ENCODE data around the gene SEH1L. TPM values are rescaled to one million over a fixed set of nuclear protein-coding genes. Genes with fewer than 3 reads are reported as not detected.

The SEH1L gene
- total RNA-seq, 1 donor from 2014 or later: 37.5 TPM

DNA sequence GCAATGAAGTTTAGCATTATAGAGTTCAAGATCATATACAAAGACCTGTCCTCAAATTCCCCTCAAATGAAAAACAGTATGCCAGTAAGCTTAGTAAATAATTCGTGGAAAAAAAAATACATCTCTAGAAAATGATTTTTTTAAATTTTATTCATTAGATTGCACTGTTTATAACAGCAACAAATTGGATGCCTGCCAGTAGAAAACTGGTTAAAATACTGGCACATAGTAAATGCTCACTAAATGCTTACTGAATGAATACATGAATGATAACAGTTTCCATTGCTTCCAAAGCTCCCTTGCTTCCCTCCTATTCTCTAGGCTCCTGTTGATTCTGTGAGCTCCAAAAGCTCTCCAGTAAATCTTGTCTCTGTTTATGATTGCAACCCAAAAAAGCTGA lies 25.5 kb upstream of the SEH1L start:
- peaks cover 15% of the 10 kb centered on the region for H3K4me1 Mint-ChIP-seq (ENCODE audit: low read depth)
- H3K27ac Mint-ChIP-seq (ENCODE audit: unreplicated experiment): no peak overlapping the region
- no peaks in the 10 kb centered on the region for H3K9me3 Mint-ChIP-seq (ENCODE audit: low read depth)
- no peak overlapping the region for H3K4me3 Mint-ChIP-seq (ENCODE audit: unreplicated experiment)
- no peaks in the 10 kb centered on the region for H3K36me3 Mint-ChIP-seq (ENCODE audit: low read depth)
- TF ChIP-seq, protein P1, sequence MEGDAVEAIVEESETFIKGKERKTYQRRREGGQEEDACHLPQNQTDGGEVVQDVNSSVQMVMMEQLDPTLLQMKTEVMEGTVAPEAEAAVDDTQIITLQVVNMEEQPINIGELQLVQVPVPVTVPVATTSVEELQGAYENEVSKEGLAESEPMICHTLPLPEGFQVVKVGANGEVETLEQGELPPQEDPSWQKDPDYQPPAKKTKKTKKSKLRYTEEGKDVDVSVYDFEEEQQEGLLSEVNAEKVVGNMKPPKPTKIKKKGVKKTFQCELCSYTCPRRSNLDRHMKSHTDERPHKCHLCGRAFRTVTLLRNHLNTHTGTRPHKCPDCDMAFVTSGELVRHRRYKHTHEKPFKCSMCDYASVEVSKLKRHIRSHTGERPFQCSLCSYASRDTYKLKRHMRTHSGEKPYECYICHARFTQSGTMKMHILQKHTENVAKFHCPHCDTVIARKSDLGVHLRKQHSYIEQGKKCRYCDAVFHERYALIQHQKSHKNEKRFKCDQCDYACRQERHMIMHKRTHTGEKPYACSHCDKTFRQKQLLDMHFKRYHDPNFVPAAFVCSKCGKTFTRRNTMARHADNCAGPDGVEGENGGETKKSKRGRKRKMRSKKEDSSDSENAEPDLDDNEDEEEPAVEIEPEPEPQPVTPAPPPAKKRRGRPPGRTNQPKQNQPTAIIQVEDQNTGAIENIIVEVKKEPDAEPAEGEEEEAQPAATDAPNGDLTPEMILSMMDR (IDR thresholded peaks at IDR 0.05): no peak
- DNase-seq (ENCODE audit: low spot score): no peak
- H3K27me3 Mint-ChIP-seq (ENCODE audit: low read depth): no peaks in the 10 kb centered on the region

DNA sequence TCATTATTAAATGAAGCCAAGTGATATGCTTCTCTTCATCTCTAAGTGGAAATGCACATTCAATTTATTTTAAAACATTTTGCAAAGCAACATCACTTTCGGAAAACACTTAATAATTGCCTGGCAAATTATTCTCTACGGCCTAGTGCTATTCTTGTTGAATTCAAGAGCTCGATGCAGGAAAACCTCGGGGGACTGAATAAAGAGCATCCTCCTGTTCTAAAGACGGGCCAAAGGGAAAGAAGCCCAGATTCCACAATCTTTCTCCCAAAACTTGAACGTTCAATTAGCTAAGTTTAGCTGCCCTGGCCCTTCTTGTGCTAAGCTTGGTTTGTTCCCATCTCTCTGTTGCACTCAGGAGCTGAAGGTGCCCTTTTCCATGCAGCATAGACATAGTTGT lies 23.2 kb upstream of the SEH1L start:
- TF ChIP-seq, protein P1 (IDR thresholded peaks at IDR 0.05): no peak
- no peaks in the 10 kb centered on the region for H3K36me3 Mint-ChIP-seq (ENCODE audit: low read depth)
- peaks cover 24% of the 10 kb centered on the region for H3K4me1 Mint-ChIP-seq (ENCODE audit: low read depth)
- H3K9me3 Mint-ChIP-seq (ENCODE audit: low read depth): no peaks in the 10 kb centered on the region
- DNase-seq (ENCODE audit: low spot score): no peak
- no peak overlapping the region for H3K27ac Mint-ChIP-seq (ENCODE audit: unreplicated experiment)
- H3K27me3 Mint-ChIP-seq (ENCODE audit: low read depth): no peaks in the 10 kb centered on the region
- no peak overlapping the region for H3K4me3 Mint-ChIP-seq (ENCODE audit: unreplicated experiment)

GRCh38 chr18:12928206-12928605 lies 19.6 kb upstream of the SEH1L start:
- peaks cover 24% of the 10 kb centered on the region for H3K4me1 Mint-ChIP-seq (ENCODE audit: low read depth)
- DNase-seq (ENCODE audit: low spot score): no peak
- H3K4me3 Mint-ChIP-seq (ENCODE audit: unreplicated experiment): no peak overlapping the region
- H3K36me3 Mint-ChIP-seq (ENCODE audit: low read depth): no peaks in the 10 kb centered on the region
- TF ChIP-seq, protein P1 (IDR thresholded peaks at IDR 0.05): no peak
- H3K27me3 Mint-ChIP-seq (ENCODE audit: low read depth): no peaks in the 10 kb centered on the region
- no peaks in the 10 kb centered on the region for H3K9me3 Mint-ChIP-seq (ENCODE audit: low read depth)
- H3K27ac Mint-ChIP-seq (ENCODE audit: unreplicated experiment): no peak overlapping the region

GRCh38 chr18:12928641-12929040 lies 19.2 kb upstream of the SEH1L start:
- TF ChIP-seq, protein P1 (IDR thresholded peaks at IDR 0.05): no peak
- H3K36me3 Mint-ChIP-seq (ENCODE audit: low read depth): no peaks in the 10 kb centered on the region
- no peaks in the 10 kb centered on the region for H3K27me3 Mint-ChIP-seq (ENCODE audit: low read depth)
- peaks cover 24% of the 10 kb centered on the region for H3K4me1 Mint-ChIP-seq (ENCODE audit: low read depth)
- H3K9me3 Mint-ChIP-seq (ENCODE audit: low read depth): no peaks in the 10 kb centered on the region
- H3K4me3 Mint-ChIP-seq (ENCODE audit: unreplicated experiment): no peak overlapping the region
- DNase-seq (ENCODE audit: low spot score): no peak
- H3K27ac Mint-ChIP-seq (ENCODE audit: unreplicated experiment): no peak overlapping the region

GRCh38 chr18:12929477-12930083 lies 18.2 kb upstream of the SEH1L start:
- TF ChIP-seq, protein P1 (IDR thresholded peaks at IDR 0.05): no peak
- peaks cover 28% of the 10 kb centered on the region for H3K4me1 Mint-ChIP-seq (ENCODE audit: low read depth)
- no peaks in the 10 kb centered on the region for H3K36me3 Mint-ChIP-seq (ENCODE audit: low read depth)
- no peaks in the 10 kb centered on the region for H3K9me3 Mint-ChIP-seq (ENCODE audit: low read depth)
- H3K27me3 Mint-ChIP-seq (ENCODE audit: low read depth): no peaks in the 10 kb centered on the region
- H3K4me3 Mint-ChIP-seq (ENCODE audit: unreplicated experiment): no peak overlapping the region
- no peak for DNase-seq (ENCODE audit: low spot score)
- H3K27ac Mint-ChIP-seq (ENCODE audit: unreplicated experiment): no peak overlapping the region
